Subcutaneous preadipocyte (primary cell): Measurements from ENCODE around the gene SCG3. TPM values are rescaled to one million over a fixed set of nuclear protein-coding genes. Genes with fewer than 3 reads are reported as not detected.

ENCODE experiments used
- total RNA-seq: library from RNA; depleted of rRNA; stranded (reverse); fragments of >200 nt; gene quantifications from 2 replicates; pipeline ENCODE4 v1.2.3, GENCODE V29; 2012

SCG3 gene
- not detected in 2 replicates for total RNA-seq

GRCh38 chr15:51681303-51681963, at the start of gene SCG3:
TSS of gene SCG3 (plus strand) at chr15:51681503. CDS start at chr15:51681756, 253 bp downstream.

GRCh38 chr15:51737522-51738305, 56.4 kb downstream of the SCG3 start, which contains the start of gene LYSMD2:
TSS of gene LYSMD2 (minus strand) at chr15:51737655. CDS start at chr15:51737622, 33 bp downstream.

GRCh38 chr15:51750792-51751696, 69.7 kb downstream of the SCG3 start, which contains the start of gene TMOD2:
TSS of gene TMOD2 (plus strand) at chr15:51751597. CDS start at chr15:51766442, 14,845 bp downstream.

Other genes starting within 250 kb of the SCG3 start
- 25.0 and 29.1 TPM in 2 replicates for gene DMXL2, start 58.7 kb upstream of the SCG3 start, total RNA-seq
- gene LYSMD2, start 56.2 kb downstream of the SCG3 start, total RNA-seq, result 5.5 and 7.2 TPM in 2 replicates
- gene TMOD2, start 70.1 kb downstream of the SCG3 start, total RNA-seq, result 9.2 and 11.0 TPM in 2 replicates
- gene TMOD3, start 148.2 kb downstream of the SCG3 start, total RNA-seq, result 40.4 and 57.5 TPM in 2 replicates